ENCODE data around the gene RXFP4. TPM values are rescaled to one million over a fixed set of nuclear protein-coding genes. Genes with fewer than 3 reads are reported as not detected.

The RXFP4 gene
- total and polyA plus RNA-seq, 2 donors (not counting 1 experiment from before 2014, with no cell fraction given), result 0.12 TPM; not detected in 1

DNA sequence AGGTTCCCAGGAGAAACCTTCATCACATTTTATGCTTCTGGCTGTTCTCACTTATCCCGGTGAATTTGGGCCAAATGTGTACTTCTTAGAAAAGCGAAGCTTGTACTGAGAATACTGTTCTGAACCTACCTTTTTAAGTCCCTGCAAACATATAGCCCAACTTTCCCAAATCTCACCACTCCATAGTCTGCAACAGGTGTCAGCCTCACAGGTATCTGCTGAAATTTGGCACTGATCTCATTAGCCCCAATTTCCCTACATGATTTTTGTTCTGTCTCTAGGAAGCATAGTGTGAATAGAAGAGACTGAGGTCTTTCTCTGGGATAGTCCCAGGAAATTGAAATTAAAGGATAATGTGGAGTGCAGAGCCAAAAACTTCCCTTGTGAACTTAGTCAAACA lies 41.8 kb upstream of the RXFP4 start:
- WGBS (ENCODE audit: insufficient coverage), result 100% methylated on average over 2 of the region's 2 CpGs
- H3K4me3 Mint-ChIP-seq, result no peak overlapping the region
- DNase-seq (no peak), ATAC-seq (ENCODE audit: low read depth) (no peak)
- no peaks in the 10 kb centered on the region for H3K4me1 Mint-ChIP-seq
- H3K4me2 ChIP-seq (replicated peaks; ENCODE audit: low read depth, low read length, poor library complexity, severe bottlenecking), result no peak overlapping the region
- ChIA-PET CTCF (no interaction called here), POLR2A (no interaction called here)
- no peak overlapping the region for H3K27ac ChIP-seq (ENCODE audit: low read length in 2 of 2)
- TF ChIP-seq EZH2 (IDR thresholded peaks at IDR 0.05; ENCODE audit: borderline replicate concordance, insufficient read depth, low read depth, low read length, poor library complexity, severe bottlenecking), result no peak
- TF ChIP-seq, protein P1, sequence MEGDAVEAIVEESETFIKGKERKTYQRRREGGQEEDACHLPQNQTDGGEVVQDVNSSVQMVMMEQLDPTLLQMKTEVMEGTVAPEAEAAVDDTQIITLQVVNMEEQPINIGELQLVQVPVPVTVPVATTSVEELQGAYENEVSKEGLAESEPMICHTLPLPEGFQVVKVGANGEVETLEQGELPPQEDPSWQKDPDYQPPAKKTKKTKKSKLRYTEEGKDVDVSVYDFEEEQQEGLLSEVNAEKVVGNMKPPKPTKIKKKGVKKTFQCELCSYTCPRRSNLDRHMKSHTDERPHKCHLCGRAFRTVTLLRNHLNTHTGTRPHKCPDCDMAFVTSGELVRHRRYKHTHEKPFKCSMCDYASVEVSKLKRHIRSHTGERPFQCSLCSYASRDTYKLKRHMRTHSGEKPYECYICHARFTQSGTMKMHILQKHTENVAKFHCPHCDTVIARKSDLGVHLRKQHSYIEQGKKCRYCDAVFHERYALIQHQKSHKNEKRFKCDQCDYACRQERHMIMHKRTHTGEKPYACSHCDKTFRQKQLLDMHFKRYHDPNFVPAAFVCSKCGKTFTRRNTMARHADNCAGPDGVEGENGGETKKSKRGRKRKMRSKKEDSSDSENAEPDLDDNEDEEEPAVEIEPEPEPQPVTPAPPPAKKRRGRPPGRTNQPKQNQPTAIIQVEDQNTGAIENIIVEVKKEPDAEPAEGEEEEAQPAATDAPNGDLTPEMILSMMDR (IDR thresholded peaks at IDR 0.05), result no peak
- no peak overlapping the region for H2AFZ ChIP-seq (ENCODE audit: insufficient read depth, low read depth, low read length, poor library complexity, severe bottlenecking)
- no peaks in the 10 kb centered on the region for H3K9me3 ChIP-seq (ENCODE audit: control extremely low read depth in 1 of 3, control insufficient read depth in 2 of 3, insufficient read depth in 1 of 3, low read length in 2 of 3)
- no peaks in the 10 kb centered on the region for H3K27me3 Mint-ChIP-seq
- H3K4me3 ChIP-seq (ENCODE audit: control extremely low read depth in 1 of 5, extremely low read depth in 1 of 5, insufficient read depth in 1 of 5, low read depth in 2 of 5, low read length in 4 of 5), result no peak overlapping the region
- H3K79me2 ChIP-seq (ENCODE audit: control insufficient read depth, insufficient read depth, low read length), result no peaks in the 10 kb centered on the region
- intact Hi-C loops (cut with micrococcal nuclease), result no loop called here
- no peak overlapping the region for H3K9ac ChIP-seq (ENCODE audit: low read length)
- H3K36me3 ChIP-seq (replicated peaks in 1 of 2; ENCODE audit: control extremely low read depth in 1 of 2, control insufficient read depth in 1 of 2, extremely low read depth in 1 of 2, insufficient read depth in 2 of 2, low read length in 1 of 2), result peaks cover 5 to 55% of the 10 kb centered on the region in 2 experiments
- H3K27ac Mint-ChIP-seq, result no peak overlapping the region
- H4K20me1 ChIP-seq (ENCODE audit: control insufficient read depth, insufficient read depth, low read length, poor library complexity, severe bottlenecking), result no peaks in the 10 kb centered on the region
- H3K4me1 ChIP-seq (ENCODE audit: control insufficient read depth in 2 of 2, insufficient read depth in 2 of 2, low read length in 2 of 2), result no peaks in the 10 kb centered on the region
- no peaks in the 10 kb centered on the region for H3K9me3 Mint-ChIP-seq (ENCODE audit: insufficient read depth)
- H3K27me3 ChIP-seq (replicated peaks in 1 of 4; ENCODE audit: control extremely low read depth in 1 of 4, control insufficient read depth in 3 of 4, insufficient read depth in 4 of 4, low read length in 3 of 4), result no peaks in the 10 kb centered on the region

DNA sequence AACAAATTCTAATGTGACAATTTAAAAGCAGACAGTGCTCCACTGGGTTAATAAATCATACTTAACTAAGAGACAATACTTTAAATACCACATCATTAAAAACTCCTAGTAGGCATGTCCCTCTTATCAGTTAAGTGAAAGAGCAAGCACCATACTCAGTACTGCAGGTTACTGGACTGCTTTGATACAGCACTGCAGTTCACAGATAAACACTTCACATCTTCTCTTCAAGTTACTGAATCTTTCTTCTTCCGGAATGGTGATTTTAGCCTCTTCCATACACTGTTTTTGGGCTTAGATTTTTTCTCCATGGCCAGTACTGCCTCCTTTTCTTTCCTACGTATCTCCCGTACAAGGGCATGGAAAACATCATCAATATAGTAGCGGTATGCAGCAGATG lies 41.3 kb upstream of the RXFP4 start:
- H4K20me1 ChIP-seq (ENCODE audit: control insufficient read depth, insufficient read depth, low read length, poor library complexity, severe bottlenecking), result no peaks in the 10 kb centered on the region
- Mint-ChIP-seq H3K4me3 (no peak overlapping the region), H3K27ac (no peak overlapping the region), H3K27me3 (no peaks in the 10 kb centered on the region), H3K9me3 (ENCODE audit: insufficient read depth) (no peaks in the 10 kb centered on the region), H3K4me1 (no peaks in the 10 kb centered on the region)
- no peaks in the 10 kb centered on the region for H3K27me3 ChIP-seq (replicated peaks in 1 of 4; ENCODE audit: control extremely low read depth in 1 of 4, control insufficient read depth in 3 of 4, insufficient read depth in 4 of 4, low read length in 3 of 4)
- ChIA-PET POLR2A (no interaction called here), CTCF (no interaction called here)
- intact Hi-C loops (cut with micrococcal nuclease), result no loop called here
- ATAC-seq (ENCODE audit: low read depth) (no peak), DNase-seq (no peak)
- no peak overlapping the region for H3K9ac ChIP-seq (ENCODE audit: low read length)
- H3K27ac ChIP-seq (ENCODE audit: low read length in 2 of 2), result no peak overlapping the region
- no peak overlapping the region for H3K4me3 ChIP-seq (ENCODE audit: control extremely low read depth in 1 of 5, extremely low read depth in 1 of 5, insufficient read depth in 1 of 5, low read depth in 2 of 5, low read length in 4 of 5)
- H3K4me1 ChIP-seq (ENCODE audit: control insufficient read depth in 2 of 2, insufficient read depth in 2 of 2, low read length in 2 of 2), result no peaks in the 10 kb centered on the region
- peaks cover 5 to 60% of the 10 kb centered on the region in 2 experiments for H3K36me3 ChIP-seq (replicated peaks in 1 of 2; ENCODE audit: control extremely low read depth in 1 of 2, control insufficient read depth in 1 of 2, extremely low read depth in 1 of 2, insufficient read depth in 2 of 2, low read length in 1 of 2)
- WGBS (ENCODE audit: insufficient coverage), result 100% methylated on average over 1 of the region's 4 CpGs
- TF ChIP-seq EZH2 (IDR thresholded peaks at IDR 0.05; ENCODE audit: borderline replicate concordance, insufficient read depth, low read depth, low read length, poor library complexity, severe bottlenecking), result no peak
- TF ChIP-seq, protein P1 (IDR thresholded peaks at IDR 0.05), result no peak
- H3K9me3 ChIP-seq (ENCODE audit: control extremely low read depth in 1 of 3, control insufficient read depth in 2 of 3, insufficient read depth in 1 of 3, low read length in 2 of 3), result no peaks in the 10 kb centered on the region
- H3K79me2 ChIP-seq (ENCODE audit: control insufficient read depth, insufficient read depth, low read length), result no peaks in the 10 kb centered on the region
- H2AFZ ChIP-seq (ENCODE audit: insufficient read depth, low read depth, low read length, poor library complexity, severe bottlenecking), result no peak overlapping the region
- no peak overlapping the region for H3K4me2 ChIP-seq (replicated peaks; ENCODE audit: low read depth, low read length, poor library complexity, severe bottlenecking)

Measured in B cell (primary cell).